ENCODE results near the gene B3GAT1. TPM values are rescaled to one million over a fixed set of nuclear protein-coding genes. Genes with fewer than 3 reads are reported as not detected.

Gene B3GAT1
- total RNA-seq, 1 donor from 2014 or later: 1.9 TPM

- FAIRE-seq (no peak), DNase-seq (ENCODE audit: low read depth) (no peak)
- no peaks in the 10 kb centered on the region for H3K79me2 ChIP-seq (ENCODE audit: insufficient read depth, low read length)
- H4K20me1 ChIP-seq (ENCODE audit: insufficient read depth, low read length): no peaks in the 10 kb centered on the region
- H3K9me3 ChIP-seq (ENCODE audit: insufficient read depth, low read depth, low read length): no peaks in the 10 kb centered on the region
- H3K36me3 ChIP-seq (ENCODE audit: insufficient read depth, low read length): no peaks in the 10 kb centered on the region
- Mint-ChIP-seq H3K4me3 (ENCODE audit: unreplicated experiment) (no peak overlapping the region), H3K4me1 (ENCODE audit: low read depth, unreplicated experiment) (no peaks in the 10 kb centered on the region), H3K9me3 (ENCODE audit: unreplicated experiment) (no peaks in the 10 kb centered on the region), H3K27me3 (ENCODE audit: low read depth, unreplicated experiment) (peaks cover 42% of the 10 kb centered on the region), H3K27ac (ENCODE audit: unreplicated experiment) (no peak overlapping the region), H3K36me3 (ENCODE audit: low read depth, unreplicated experiment) (no peaks in the 10 kb centered on the region)
- H3K4me1 ChIP-seq (ENCODE audit: insufficient read depth, low read length): no peaks in the 10 kb centered on the region
- no peak overlapping the region for H3K27ac ChIP-seq (ENCODE audit: low read depth, low read length)
- H2AFZ ChIP-seq (ENCODE audit: low read depth, low read length): no peak overlapping the region
- TF ChIP-seq CTCF (IDR thresholded peaks at IDR 0.05; ENCODE audit: insufficient read depth, low read depth, low read length) (no peak), EZH2 (IDR thresholded peaks at IDR 0.05; ENCODE audit: insufficient read depth, low read length) (no peak)
- H3K9ac ChIP-seq (ENCODE audit: low read length): no peak overlapping the region
- no peak overlapping the region for H3K4me2 ChIP-seq (ENCODE audit: low read length)
- no peak overlapping the region for H3K4me3 ChIP-seq (ENCODE audit: insufficient read depth, low read depth, low read length)
- H3K27me3 ChIP-seq (ENCODE audit: insufficient read depth, low read length): no peaks in the 10 kb centered on the region
These were observed 41.3 kb downstream of the B3GAT1 start for GRCh38 chr11:134370526-134371435.

GRCh38 chr11:134369656-134370525 lies 42.2 kb downstream of the B3GAT1 start:
- no peak for DNase-seq (ENCODE audit: low read depth)
- H3K9ac ChIP-seq (ENCODE audit: low read length): no peak overlapping the region
- no peaks in the 10 kb centered on the region for H3K79me2 ChIP-seq (ENCODE audit: insufficient read depth, low read length)
- H3K36me3 ChIP-seq (ENCODE audit: insufficient read depth, low read length): no peaks in the 10 kb centered on the region
- H3K27ac ChIP-seq (ENCODE audit: low read depth, low read length): no peak overlapping the region
- H4K20me1 ChIP-seq (ENCODE audit: insufficient read depth, low read length): no peaks in the 10 kb centered on the region
- H3K4me2 ChIP-seq (ENCODE audit: low read length): no peak overlapping the region
- Mint-ChIP-seq H3K4me3 (ENCODE audit: unreplicated experiment) (no peak overlapping the region), H3K27me3 (ENCODE audit: low read depth, unreplicated experiment) (peaks cover 39% of the 10 kb centered on the region), H3K9me3 (ENCODE audit: unreplicated experiment) (no peaks in the 10 kb centered on the region), H3K4me1 (ENCODE audit: low read depth, unreplicated experiment) (no peaks in the 10 kb centered on the region), H3K36me3 (ENCODE audit: low read depth, unreplicated experiment) (no peaks in the 10 kb centered on the region), H3K27ac (ENCODE audit: unreplicated experiment) (no peak overlapping the region)
- no peak overlapping the region for H3K4me3 ChIP-seq (ENCODE audit: insufficient read depth, low read depth, low read length)
- no peak for TF ChIP-seq CTCF (IDR thresholded peaks at IDR 0.05; ENCODE audit: insufficient read depth, low read depth, low read length)
- TF ChIP-seq EZH2 (IDR thresholded peaks at IDR 0.05; ENCODE audit: insufficient read depth, low read length): no peak
- FAIRE-seq: no peak
- no peaks in the 10 kb centered on the region for H3K9me3 ChIP-seq (ENCODE audit: insufficient read depth, low read depth, low read length)
- no peaks in the 10 kb centered on the region for H3K27me3 ChIP-seq (ENCODE audit: insufficient read depth, low read length)
- H3K4me1 ChIP-seq (ENCODE audit: insufficient read depth, low read length): no peaks in the 10 kb centered on the region
- H2AFZ ChIP-seq (ENCODE audit: low read depth, low read length): no peak overlapping the region
